Lung (tissue), 12 donors: ENCODE data around the gene ADIPOR2. TPM values are rescaled to one million over a fixed set of nuclear protein-coding genes. Genes with fewer than 3 reads are reported as not detected.

ENCODE experiments used
- ATAC-seq: fragments of 200-7000 bp; cut with Tn5 transposase; one replicate; pipeline ENCODE4 v1.9.1; 2020; ENCODE audit warnings: moderate number of reproducible peaks; ENCODE audit not compliant: insufficient read depth, low FRiP score
- DNase-seq, 3 donors: peaks; one replicate each; pipeline ENCODE4 v3.0.0-alpha.2; 2013 to 2017
- H3K27ac ChIP-seq, 2 donors: one replicate each; pipeline ENCODE4 v1.5.1; 2013; ENCODE audit warnings: mild to moderate bottlenecking in 2 of 2, moderate library complexity in 2 of 2, control low read depth in 1 of 2, inconsistent platforms in 1 of 2, low read depth in 1 of 2, low read length in 1 of 2
- H3K27me3 ChIP-seq, 3 donors: one replicate each; pipeline ENCODE4 v1.5.1; 2013; ENCODE audit warnings: low read length in 2 of 3; ENCODE audit not compliant: control insufficient read depth in 3 of 3, insufficient read depth in 3 of 3
- H3K36me3 ChIP-seq, 4 donors: one replicate each; pipeline ENCODE4 v1.5.1; 2013; ENCODE audit warnings: low read length in 4 of 4, mild to moderate bottlenecking in 1 of 4, moderate library complexity in 1 of 4; ENCODE audit not compliant: control insufficient read depth in 4 of 4, insufficient read depth in 4 of 4
- H3K4me1 ChIP-seq, 5 donors: one replicate each; pipeline ENCODE4 v1.5.1; 2013; ENCODE audit warnings: low read length in 5 of 5, mild to moderate bottlenecking in 2 of 5, moderate library complexity in 1 of 5; ENCODE audit not compliant: control insufficient read depth in 5 of 5, insufficient read depth in 5 of 5
- H3K4me3 ChIP-seq: one replicate; pipeline ENCODE4 v1.5.1; 2013; ENCODE audit warnings: mild to moderate bottlenecking, control low read depth, moderate library complexity
- H3K9ac ChIP-seq, 2 donors: one replicate each; pipeline ENCODE4 v1.5.1; 2013; ENCODE audit warnings: low read length in 2 of 2, control low read depth in 1 of 2; ENCODE audit not compliant: insufficient read depth in 1 of 2
- H3K9me3 ChIP-seq, 4 donors: one replicate each; pipeline ENCODE4 v1.5.1; 2013; ENCODE audit warnings: low read length in 3 of 4, mild to moderate bottlenecking in 1 of 4, moderate library complexity in 1 of 4; ENCODE audit not compliant: control insufficient read depth in 4 of 4, insufficient read depth in 3 of 4
- CTCF ChIP-seq: IDR thresholded peaks from 2 replicates; pipeline ENCODE4 v1.5.1; 2012; ENCODE audit warnings: mild to moderate bottlenecking; ENCODE audit errors: control extremely low read depth, extremely low read depth
- WGBS, 2 donors: extraction: QIAGEN DNeasy Blood & Tissue Kit; methylation state at CpG; one replicate each; pipeline ENCODE4 v1.1.7; 2013; 5-methylcytosine and 5-hydroxymethylcytosine counted together
- polyA plus RNA-seq, 2 donors: library from polyadenylated mRNA; stranded (reverse); fragments of 200-250 nt; gene quantifications; one replicate each; pipeline ENCODE4 v1.2.1, GENCODE V29; 2013
- total RNA-seq, 2 donors: library from RNA; depleted of rRNA in 1 of 2; stranded (reverse); fragments of >200 nt in 1 of 2; gene quantifications; one replicate each; pipeline ENCODE4 v1.2.1, GENCODE V29; 2014 to 2021
- donor health status: control.
- donor health status: control.
- donor health status: Bipolar disorder and iron deficiency.
- donor health status: healthy.
- donor health status: DM: yes; HTN: yes; CAD: no.

ADIPOR2 gene
- total and polyA plus RNA-seq, 4 donors = 31.9 to 61.1 (median 53.6) TPM

GRCh38 chr12:1805441-1806081 lies 114.7 kb downstream of the ADIPOR2 start:
- no peak for TF ChIP-seq CTCF

GRCh38 chr12:1806301-1807086 lies 115.6 kb downstream of the ADIPOR2 start:
- 72 to 75% methylated on average over 7 of the region's 7 CpGs for WGBS, 2 donors
- Histone ChIP-seq H3K27ac (no peak overlapping the region), H3K4me3 (no peak overlapping the region), H3K9ac (no peak overlapping the region), H3K27me3 (no peaks in the 10 kb centered on the region), H3K9me3 (no peaks in the 10 kb centered on the region), H3K36me3 (no peaks in the 10 kb centered on the region), H3K4me1 (peaks cover 0 to 6% (median 0%) of the 10 kb centered on the region in 5 donors)
- TF ChIP-seq CTCF = no peak
- DNase-seq (peak in 1 of 3 donors; percentile 22), ATAC-seq (no peak)

More at GRCh38 chr12:1805441-1806081, 114.7 kb downstream of the ADIPOR2 start:
- no peaks in the 10 kb centered on the region for H3K27me3 ChIP-seq
- H3K4me1 ChIP-seq = peaks cover 0 to 6% (median 0%) of the 10 kb centered on the region in 5 donors
- H3K27ac ChIP-seq = no peak overlapping the region
- H3K4me3 ChIP-seq = no peak overlapping the region
- no peak for ATAC-seq
- 93 to 95% methylated on average over 16 of the region's 16 CpGs for WGBS, 2 donors
- no peak for DNase-seq
- H3K9ac ChIP-seq = no peak overlapping the region
- H3K9me3 ChIP-seq = no peaks in the 10 kb centered on the region
- no peaks in the 10 kb centered on the region for H3K36me3 ChIP-seq

GRCh38 chr12:1807087-1807860 lies 116.4 kb downstream of the ADIPOR2 start:
- TF ChIP-seq CTCF = no peak
- H3K4me3 ChIP-seq = no peak overlapping the region
- H3K4me1 ChIP-seq = peaks cover 0 to 6% (median 0%) of the 10 kb centered on the region in 5 donors
- no peaks in the 10 kb centered on the region for H3K27me3 ChIP-seq
- no peaks in the 10 kb centered on the region for H3K9me3 ChIP-seq
- WGBS, 2 donors = 86 to 89% methylated on average over 15 of the region's 15 CpGs
- no peak for DNase-seq
- no peak overlapping the region for H3K27ac ChIP-seq
- no peak for ATAC-seq
- no peak overlapping the region for H3K9ac ChIP-seq
- no peaks in the 10 kb centered on the region for H3K36me3 ChIP-seq
